K562 (cell line): ENCODE data around the gene LAX1. TPM values are rescaled to one million over a fixed set of nuclear protein-coding genes. Genes with fewer than 3 reads are reported as not detected.

ENCODE experiments used
- ATAC-seq: fragments of 200-7000 bp; cut with Tn5 transposase; 3 replicates; pipeline ENCODE4 v1.9.1; 2020; ENCODE audit warnings: moderate library complexity
- BruUV-seq: library from RNA; stranded (reverse); fragments of 400-500 nt; replicated peaks from 2 replicates; lab custom pipeline; 2021; lab: Mats Ljungman, UMichigan
- CTCF ChIA-PET: fragments of 300-600 bp; formaldehyde crosslinking; extraction: SDS; loops from one replicate; lab custom pipeline; 2021; ENCODE audit warnings: low intra/inter-chr PET ratio; lab: Yijun Ruan, JAX
- POLR2A ChIA-PET: fragments of 300-600, 350-650 bp; sonication (Branson Sonifier 250); formaldehyde crosslinking; extraction: SDS; loops from one replicate; lab custom pipeline; 2021; ENCODE audit warnings: antibody characterized with exemption, inconsistent platforms; lab: Yijun Ruan, JAX
- DNase-seq, 4 experiments: peaks; one replicate each; pipeline versions ENCODE4 v3.0.0 to v3.0.0-alpha.2; 2011 to 2018; ENCODE audit warnings: low spot score in 3 of 4, mixed read lengths in 3 of 4; ENCODE audit errors: extremely low read depth in 1 of 4
- FAIRE-seq: peaks from 2 replicates; lab custom pipeline; 2011; peaks lifted over from hg19 to GRCh38; lab: Jason Lieb, UNC
- H2AFZ ChIP-seq: 2 replicates; pipeline ENCODE4 v1.6.0; 2011; ENCODE audit warnings: low read depth, low read length, control low read depth, inconsistent platforms
- H3K27ac ChIP-seq: fragments of 200-600 bp; 3 replicates; pipeline ENCODE4 v1.8.0; 2011; ENCODE audit warnings: low read depth, mild to moderate bottlenecking, control low read depth, inconsistent platforms, low read length, moderate library complexity, mixed read lengths; ENCODE audit errors: extremely low read depth
- H3K27me3 ChIP-seq, 2 experiments: fragments of 300-600 bp in 1 of 2; 2 replicates in 1 of 2; 3 replicates in 1 of 2; pipeline versions ENCODE4 v1.6.0 to v1.8.0; 2011; ENCODE audit warnings: inconsistent platforms in 2 of 2, low read length in 2 of 2, mild to moderate bottlenecking in 1 of 2, mixed read lengths in 1 of 2, moderate library complexity in 1 of 2; ENCODE audit not compliant: control insufficient read depth in 2 of 2, insufficient read depth in 2 of 2
- H3K36me3 ChIP-seq: fragments of 300-600 bp; 3 replicates; pipeline ENCODE4 v1.8.0; 2011; ENCODE audit warnings: mild to moderate bottlenecking, low read length, inconsistent platforms; ENCODE audit not compliant: control insufficient read depth, insufficient read depth
- H3K4me1 ChIP-seq, 2 experiments: fragments of 200-600 bp in 1 of 2; replicated peaks in 1 of 2; 2 replicates in 1 of 2; 3 replicates in 1 of 2; pipeline versions ENCODE4 v1.5.1 to v1.8.0; 2011; ENCODE audit warnings: inconsistent platforms in 2 of 2, low read length in 2 of 2, mild to moderate bottlenecking in 1 of 2, mixed read lengths in 1 of 2, moderate library complexity in 1 of 2; ENCODE audit not compliant: control insufficient read depth in 2 of 2, insufficient read depth in 2 of 2
- H3K4me2 ChIP-seq: 2 replicates; pipeline ENCODE4 v1.6.1; 2011; ENCODE audit warnings: low read length, control low read depth, inconsistent platforms, mixed read lengths; ENCODE audit not compliant: insufficient read depth
- H3K4me3 ChIP-seq: fragments of 200-600 bp; sonication (generic), shearing (Covaris generic); 2 replicates; pipeline ENCODE4 v1.5.1; 2016; ENCODE audit warnings: control low read depth, inconsistent platforms
- H3K79me2 ChIP-seq: fragments of 200-600 bp; 3 replicates; pipeline ENCODE4 v1.8.0; 2011; ENCODE audit warnings: low read length, inconsistent platforms; ENCODE audit not compliant: control insufficient read depth, insufficient read depth
- H3K9ac ChIP-seq, 2 experiments: 2 replicates each; pipeline versions ENCODE4 v1.6.0 to v1.6.1; 2011; ENCODE audit warnings: low read depth in 2 of 2, low read length in 2 of 2, control low read depth in 1 of 2, inconsistent platforms in 1 of 2, mild to moderate bottlenecking in 1 of 2, mixed read lengths in 1 of 2; ENCODE audit not compliant: insufficient read depth in 1 of 2
- H3K9me1 ChIP-seq: one replicate; pipeline ENCODE4 v1.6.0; 2011; ENCODE audit warnings: inconsistent platforms, mild to moderate bottlenecking, low read length, moderate library complexity; ENCODE audit not compliant: control insufficient read depth, insufficient read depth
- H3K9me3 ChIP-seq: replicated peaks from 2 replicates; pipeline ENCODE4 v1.5.1; 2011; ENCODE audit warnings: low read depth, low read length, inconsistent platforms; ENCODE audit not compliant: control insufficient read depth, insufficient read depth
- H4K20me1 ChIP-seq: replicated peaks from 2 replicates; pipeline ENCODE4 v1.6.1; 2011; ENCODE audit warnings: low read length, inconsistent platforms, mixed read lengths; ENCODE audit not compliant: control insufficient read depth, insufficient read depth
- GTF2E2 ChIP-seq: fragments of 200-800 bp; sonication (Bioruptor generic); IDR thresholded peaks from 2 replicates; pipeline ENCODE4 v1.6.1; 2016; ENCODE audit warnings: missing genetic modification characterization, missing compliant biosample characterization
- KLF1 ChIP-seq: fragments of 450-650 bp; IDR thresholded peaks from 2 replicates; pipeline ENCODE4 v1.6.1; 2016; ENCODE audit warnings: missing genetic modification characterization, missing compliant biosample characterization
- MEF2D ChIP-seq: conservative IDR thresholded peaks from 2 replicates; pipeline ENCODE4 v1.6.1; 2016; ENCODE audit warnings: low read depth, missing genetic modification characterization, missing compliant biosample characterization
- PHF8 ChIP-seq: fragments of 200-600 bp; sonication (generic); IDR thresholded peaks from 2 replicates; pipeline ENCODE4 v1.6.1; 2012; ENCODE audit warnings: mixed run types, mild to moderate bottlenecking, inconsistent platforms, low read length, moderate library complexity, borderline replicate concordance
- POLR3A ChIP-seq: IDR thresholded peaks from 2 replicates; pipeline ENCODE4 v1.6.1; 2011; ENCODE audit warnings: borderline replicate concordance, mild to moderate bottlenecking, moderate library complexity; ENCODE audit not compliant: insufficient read length, insufficient read depth; ENCODE audit errors: extremely low read depth
- RBM25 ChIP-seq: fragments of 200-400 bp; formaldehyde crosslinking; IDR thresholded peaks from 2 replicates; pipeline ENCODE4 v1.6.1; 2018; ENCODE audit warnings: low read length, low read depth, moderate library complexity; ENCODE audit not compliant: severe bottlenecking
- RUNX1 ChIP-seq: sonication (generic); IDR thresholded peaks from 2 replicates; pipeline ENCODE4 v1.6.1; 2016; ENCODE audit warnings: antibody characterized with exemption, low read depth
- ZNF133 ChIP-seq: fragments of 250-450 bp; sonication (Bioruptor Pico); IDR thresholded peaks from 2 replicates; pipeline ENCODE4 v1.4.0; 2020; ENCODE audit warnings: mild to moderate bottlenecking
- ZNF316 ChIP-seq: fragments of 450-650 bp; IDR thresholded peaks from 2 replicates; pipeline ENCODE4 v1.6.1; 2016
- ZNF444 ChIP-seq: fragments of 250-450 bp; sonication (Bioruptor Pico); IDR thresholded peaks from 2 replicates; pipeline ENCODE4 v1.4.0; 2020; ENCODE audit warnings: mild to moderate bottlenecking, moderate library complexity
- ZNF589 ChIP-seq: fragments of 200-800 bp; sonication (Bioruptor generic); IDR thresholded peaks from 2 replicates; pipeline ENCODE4 v1.6.1; 2016; ENCODE audit warnings: low read depth, missing genetic modification characterization, missing compliant biosample characterization
- ZNF668 ChIP-seq: fragments of 250-450 bp; sonication (Bioruptor Pico); IDR thresholded peaks from 2 replicates; pipeline ENCODE4 v1.8.0; 2022; ENCODE audit warnings: mild to moderate bottlenecking, inconsistent platforms
- WGBS: fragments of 100-300 bp; shearing (Covaris generic); methylation state at CpG from one replicate; pipeline ENCODE4 v1.1.6; 2016; ENCODE audit warnings: low coverage, mixed read lengths; ENCODE audit not compliant: insufficient coverage; ENCODE audit errors: missing lambda C conversion rate; 5-methylcytosine and 5-hydroxymethylcytosine counted together
- in situ Hi-C: fragments of 300-500 bp; cut with MboI; formaldehyde crosslinking; loops from 4 replicates; pipeline ENCODE4 v1.15.0; 2018; ENCODE audit warnings: inconsistent platforms, mixed read lengths
- intact Hi-C: fragments of 100-400 bp; cut with micrococcal nuclease; formaldehyde crosslinking; loops from 2 replicates; pipeline ENCODE4 v1.14.2; 2022
- polyA plus RNA-seq, 8 experiments: library from polyadenylated mRNA; depleted of rRNA in 4 of 8; stranded (reverse) in 5 of 8; unstranded in 3 of 8; fragments of >200 nt; fragmentation: Nextera tagmentation in 2 of 8; fragmentation: Illumina TruSeq in 1 of 8; extraction: Ambion mirVana in 2 of 8; extraction: Trizol in 1 of 8; gene quantifications; 2 replicates each; pipeline versions ENCODE4 v1.2.1 to v1.2.3, GENCODE V29; 2011 to 2014; ENCODE audit warnings: inconsistent platforms in 1 of 8, missing spikeins in 1 of 8
- total RNA-seq, 7 experiments: library from RNA; depleted of rRNA in 6 of 7; stranded (reverse); fragments of >200 nt in 6 of 7; fragmentation: Illumina TruSeq in 2 of 7; extraction: Trizol in 2 of 7; gene quantifications; 2 replicates each; pipeline versions ENCODE4 v1.2.1 to v1.2.3, GENCODE V29; 2011 to 2021; ENCODE audit warnings: low replicate concordance in 1 of 7
- TF ChIP-seq, protein P1 (sequence below): fragments of 450-650 bp; IDR thresholded peaks from 2 replicates; pipeline ENCODE4 v1.6.1; 2017; ENCODE audit warnings: antibody characterized with exemption, mild to moderate bottlenecking
- TF ChIP-seq, protein P2 (sequence below): sonication (generic); formaldehyde crosslinking; IDR thresholded peaks from 2 replicates; pipeline ENCODE4 v1.9.0; 2022; ENCODE audit warnings: mild to moderate bottlenecking, missing genetic modification reagents
- TF ChIP-seq, protein P3 (sequence below): sonication (generic); formaldehyde crosslinking; IDR thresholded peaks from 2 replicates; pipeline ENCODE4 v1.8.0; 2022; ENCODE audit warnings: mild to moderate bottlenecking, low read depth, missing genetic modification reagents

Gene LAX1
- total and polyA plus RNA-seq, 9 of the 15 experiments (the other 6 are each of a cell fraction or from before 2014, with no cell fraction given): not detected

DNA sequence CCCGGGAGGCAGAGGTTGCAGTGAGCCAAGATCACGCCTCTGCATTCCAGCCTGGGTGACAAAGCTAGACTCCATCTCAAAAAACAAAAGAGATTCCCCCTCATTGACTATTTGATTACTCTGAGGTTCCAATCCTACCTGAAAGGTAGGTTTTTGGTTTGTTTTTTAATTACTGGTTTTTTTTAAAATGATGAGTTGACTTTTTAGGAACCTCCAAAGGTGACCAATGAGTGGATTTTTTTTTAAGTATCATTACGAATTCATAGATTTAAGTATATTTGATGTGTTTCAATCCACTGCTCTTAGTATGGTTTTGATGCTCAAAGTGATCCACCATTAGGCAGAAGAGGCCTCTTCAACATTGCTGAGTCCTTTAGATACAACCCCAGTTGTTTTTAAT is 47.9 kb upstream of the LAX1 start (continued):
- TF ChIP-seq, protein P1, sequence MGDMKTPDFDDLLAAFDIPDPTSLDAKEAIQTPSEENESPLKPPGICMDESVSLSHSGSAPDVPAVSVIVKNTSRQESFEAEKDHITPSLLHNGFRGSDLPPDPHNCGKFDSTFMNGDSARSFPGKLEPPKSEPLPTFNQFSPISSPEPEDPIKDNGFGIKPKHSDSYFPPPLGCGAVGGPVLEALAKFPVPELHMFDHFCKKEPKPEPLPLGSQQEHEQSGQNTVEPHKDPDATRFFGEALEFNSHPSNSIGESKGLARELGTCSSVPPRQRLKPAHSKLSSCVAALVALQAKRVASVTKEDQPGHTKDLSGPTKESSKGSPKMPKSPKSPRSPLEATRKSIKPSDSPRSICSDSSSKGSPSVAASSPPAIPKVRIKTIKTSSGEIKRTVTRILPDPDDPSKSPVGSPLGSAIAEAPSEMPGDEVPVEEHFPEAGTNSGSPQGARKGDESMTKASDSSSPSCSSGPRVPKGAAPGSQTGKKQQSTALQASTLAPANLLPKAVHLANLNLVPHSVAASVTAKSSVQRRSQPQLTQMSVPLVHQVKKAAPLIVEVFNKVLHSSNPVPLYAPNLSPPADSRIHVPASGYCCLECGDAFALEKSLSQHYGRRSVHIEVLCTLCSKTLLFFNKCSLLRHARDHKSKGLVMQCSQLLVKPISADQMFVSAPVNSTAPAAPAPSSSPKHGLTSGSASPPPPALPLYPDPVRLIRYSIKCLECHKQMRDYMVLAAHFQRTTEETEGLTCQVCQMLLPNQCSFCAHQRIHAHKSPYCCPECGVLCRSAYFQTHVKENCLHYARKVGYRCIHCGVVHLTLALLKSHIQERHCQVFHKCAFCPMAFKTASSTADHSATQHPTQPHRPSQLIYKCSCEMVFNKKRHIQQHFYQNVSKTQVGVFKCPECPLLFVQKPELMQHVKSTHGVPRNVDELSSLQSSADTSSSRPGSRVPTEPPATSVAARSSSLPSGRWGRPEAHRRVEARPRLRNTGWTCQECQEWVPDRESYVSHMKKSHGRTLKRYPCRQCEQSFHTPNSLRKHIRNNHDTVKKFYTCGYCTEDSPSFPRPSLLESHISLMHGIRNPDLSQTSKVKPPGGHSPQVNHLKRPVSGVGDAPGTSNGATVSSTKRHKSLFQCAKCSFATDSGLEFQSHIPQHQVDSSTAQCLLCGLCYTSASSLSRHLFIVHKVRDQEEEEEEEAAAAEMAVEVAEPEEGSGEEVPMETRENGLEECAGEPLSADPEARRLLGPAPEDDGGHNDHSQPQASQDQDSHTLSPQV: no peak
- no peak for TF ChIP-seq MEF2D (tag)
- peak; percentile 87 for TF ChIP-seq ZNF316
- no peak for TF ChIP-seq POLR3A

DNA sequence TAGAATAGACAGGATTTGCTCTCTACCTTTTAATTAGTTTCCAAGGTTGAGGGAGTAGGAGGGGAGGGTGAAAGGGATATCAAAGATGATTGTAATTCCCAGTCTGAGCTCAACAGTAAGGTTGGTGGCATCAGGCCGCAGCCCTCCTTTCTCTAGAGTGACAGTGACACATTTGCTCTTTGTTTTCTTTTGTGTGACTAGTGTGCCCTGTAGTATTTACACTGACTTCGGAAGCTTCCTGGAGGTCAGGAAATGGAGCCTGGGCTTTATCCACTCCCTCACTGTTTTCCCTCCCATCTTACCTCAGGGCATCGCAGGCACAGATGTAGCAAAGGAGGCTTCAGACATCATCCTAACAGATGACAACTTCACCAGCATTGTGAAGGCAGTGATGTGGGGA is 44.7 kb upstream of the LAX1 start:
- in situ Hi-C loops: no loop called here
- no peak for TF ChIP-seq ZNF668 (CRISPR knock-in tag)
- TF ChIP-seq PHF8: no peak
- no peak for TF ChIP-seq ZNF444
- TF ChIP-seq, protein P2, sequence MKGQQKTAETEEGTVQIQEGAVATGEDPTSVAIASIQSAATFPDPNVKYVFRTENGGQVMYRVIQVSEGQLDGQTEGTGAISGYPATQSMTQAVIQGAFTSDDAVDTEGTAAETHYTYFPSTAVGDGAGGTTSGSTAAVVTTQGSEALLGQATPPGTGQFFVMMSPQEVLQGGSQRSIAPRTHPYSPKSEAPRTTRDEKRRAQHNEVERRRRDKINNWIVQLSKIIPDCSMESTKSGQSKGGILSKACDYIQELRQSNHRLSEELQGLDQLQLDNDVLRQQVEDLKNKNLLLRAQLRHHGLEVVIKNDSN (CRISPR knock-in tag): no peak
- no peak for TF ChIP-seq ZNF589
- TF ChIP-seq GTF2E2: no peak
- no peak for TF ChIP-seq ZNF133 (CRISPR knock-in tag)
- TF ChIP-seq RBM25: no peak
- no peak for TF ChIP-seq RUNX1
- no peak for TF ChIP-seq KLF1 (tag)
- TF ChIP-seq, protein P3, sequence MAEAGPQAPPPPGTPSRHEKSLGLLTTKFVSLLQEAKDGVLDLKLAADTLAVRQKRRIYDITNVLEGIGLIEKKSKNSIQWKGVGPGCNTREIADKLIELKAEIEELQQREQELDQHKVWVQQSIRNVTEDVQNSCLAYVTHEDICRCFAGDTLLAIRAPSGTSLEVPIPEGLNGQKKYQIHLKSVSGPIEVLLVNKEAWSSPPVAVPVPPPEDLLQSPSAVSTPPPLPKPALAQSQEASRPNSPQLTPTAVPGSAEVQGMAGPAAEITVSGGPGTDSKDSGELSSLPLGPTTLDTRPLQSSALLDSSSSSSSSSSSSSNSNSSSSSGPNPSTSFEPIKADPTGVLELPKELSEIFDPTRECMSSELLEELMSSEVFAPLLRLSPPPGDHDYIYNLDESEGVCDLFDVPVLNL: no peak

More for the DNA sequence above, 44.7 kb upstream of the LAX1 start:
- H3K27ac ChIP-seq: no peak overlapping the region
- no peaks in the 10 kb centered on the region for H3K79me2 ChIP-seq
- ChIA-PET POLR2A (interaction anchor here (0.7 to 1.3 kb wide), 2 partner anchors 9 to 22 kb away, joined by 3 to 4 read pairs; no protein-coding TSS in a partner anchor), CTCF (no interaction called here)
- no peak overlapping the region for H3K9ac ChIP-seq
- no peak overlapping the region for H3K4me3 ChIP-seq
- no peaks in the 10 kb centered on the region for H3K4me1 ChIP-seq
- FAIRE-seq: peak; percentile 40
- BruUV-seq: no TSS peak
- no peak for ATAC-seq
- DNase-seq: no peak
- intact Hi-C loops: no loop called here
- H3K27me3 ChIP-seq: no peaks in the 10 kb centered on the region
- H2AFZ ChIP-seq: no peak overlapping the region
- no peaks in the 10 kb centered on the region for H4K20me1 ChIP-seq
- peaks cover 48% of the 10 kb centered on the region for H3K36me3 ChIP-seq
- no peak overlapping the region for H3K4me2 ChIP-seq
- 85% methylated on average over 3 of the region's 3 CpGs for WGBS
- H3K9me1 ChIP-seq: no peaks in the 10 kb centered on the region
- no peaks in the 10 kb centered on the region for H3K9me3 ChIP-seq
